ENCODE results near the gene DHRS13. TPM values are rescaled to one million over a fixed set of nuclear protein-coding genes. Genes with fewer than 3 reads are reported as not detected.

Gene DHRS13
- total RNA-seq, 1 donor = 2.6 TPM

- no peak for DNase-seq (ENCODE audit: low read depth)
- H3K4me3 ChIP-seq (ENCODE audit: low read depth, low read length) = no peak overlapping the region
- TF ChIP-seq CTCF (IDR thresholded peaks at IDR 0.05; ENCODE audit: insufficient read depth, low read depth, low read length) = peak; percentile 33
Observed at GRCh38 chr17:28912281-28912937, 9.5 kb upstream of the DHRS13 start.

GRCh38 chr17:28911411-28912045 lies 8.6 kb upstream of the DHRS13 start:
- no peak for TF ChIP-seq CTCF (IDR thresholded peaks at IDR 0.05; ENCODE audit: insufficient read depth, low read depth, low read length)
- H3K4me3 ChIP-seq (ENCODE audit: low read depth, low read length) = no peak overlapping the region
- no peak for DNase-seq (ENCODE audit: low read depth)

GRCh38 chr17:28910534-28910933 lies 7.7 kb upstream of the DHRS13 start:
- TF ChIP-seq CTCF (IDR thresholded peaks at IDR 0.05; ENCODE audit: insufficient read depth, low read depth, low read length) = no peak
- no peak overlapping the region for H3K4me3 ChIP-seq (ENCODE audit: low read depth, low read length)
- no peak for DNase-seq (ENCODE audit: low read depth)

GRCh38 chr17:28908640-28909167 lies 5.8 kb upstream of the DHRS13 start:
- H3K4me3 ChIP-seq (ENCODE audit: low read depth, low read length) = no peak overlapping the region
- DNase-seq (ENCODE audit: low read depth) = peak; percentile 86
- TF ChIP-seq CTCF (IDR thresholded peaks at IDR 0.05; ENCODE audit: insufficient read depth, low read depth, low read length) = no peak

- TF ChIP-seq CTCF (IDR thresholded peaks at IDR 0.05; ENCODE audit: insufficient read depth, low read depth, low read length) = no peak
- DNase-seq (ENCODE audit: low read depth) = no peak
- H3K4me3 ChIP-seq (ENCODE audit: low read depth, low read length) = no peak overlapping the region
Observed at GRCh38 chr17:28907709-28908475, 5.0 kb upstream of the DHRS13 start.

- no peak for TF ChIP-seq CTCF (IDR thresholded peaks at IDR 0.05; ENCODE audit: insufficient read depth, low read depth, low read length)
- no peak for DNase-seq (ENCODE audit: low read depth)
- no peak overlapping the region for H3K4me3 ChIP-seq (ENCODE audit: low read depth, low read length)
Observed at GRCh38 chr17:28906706-28907438, 4.0 kb upstream of the DHRS13 start.
